DOHH2 (cell line): ENCODE data around the gene HSPH1.

Experiments
- H3F3A ChIP-seq: fragments of 200-600 bp; sonication (generic), shearing (Covaris generic); 2 replicates; pipeline ENCODE4 v1.6.0; 2016; ENCODE audit warnings: antibody characterized with exemption, mild to moderate bottlenecking; ENCODE audit not compliant: control insufficient read depth, insufficient read depth
- H3K27ac ChIP-seq: fragments of 200-600 bp; sonication (generic); 2 replicates; pipeline ENCODE4 v1.5.1; 2014; ENCODE audit warnings: low read depth, mild to moderate bottlenecking, low read length, moderate library complexity
- H3K27me3 ChIP-seq: fragments of 200-600 bp; sonication (generic); 2 replicates; pipeline ENCODE4 v1.6.1; 2014; ENCODE audit warnings: mild to moderate bottlenecking, low read length, mixed read lengths; ENCODE audit not compliant: control insufficient read depth
- H3K36me3 ChIP-seq: fragments of 200-600 bp; sonication (generic); 2 replicates; pipeline ENCODE4 v1.6.1; 2014; ENCODE audit warnings: mild to moderate bottlenecking, low read length, moderate library complexity, mixed read lengths; ENCODE audit not compliant: control insufficient read depth
- H3K4me1 ChIP-seq: fragments of 200-600 bp; sonication (generic); 2 replicates; pipeline ENCODE4 v1.6.1; 2014; ENCODE audit warnings: mild to moderate bottlenecking, low read length, mixed read lengths; ENCODE audit not compliant: control insufficient read depth
- H3K4me2 ChIP-seq: fragments of 200-600 bp; sonication (generic); 2 replicates; pipeline ENCODE4 v1.6.0; 2014; ENCODE audit warnings: mild to moderate bottlenecking, low read length, moderate library complexity
- H3K4me3 ChIP-seq: fragments of 200-600 bp; sonication (generic); 2 replicates; pipeline ENCODE4 v1.5.1; 2014; ENCODE audit warnings: mild to moderate bottlenecking, low read length, mixed read lengths
- H3K79me2 ChIP-seq: fragments of 200-600 bp; sonication (generic); 2 replicates; pipeline ENCODE4 v1.6.1; 2014; ENCODE audit warnings: mild to moderate bottlenecking, low read length, mixed read lengths; ENCODE audit not compliant: control insufficient read depth
- H3K9me2 ChIP-seq: fragments of 200-600 bp; sonication (generic); replicated peaks from 2 replicates; pipeline ENCODE4 v1.6.1; 2014; ENCODE audit warnings: mild to moderate bottlenecking, low read length, mixed read lengths; ENCODE audit not compliant: control insufficient read depth
- H3K9me3 ChIP-seq: fragments of 200-600 bp; sonication (generic); 2 replicates; pipeline ENCODE4 v1.6.1; 2014; ENCODE audit warnings: antibody characterized with exemption, low read length, mixed read lengths; ENCODE audit not compliant: control insufficient read depth, insufficient read depth
- H4K20me1 ChIP-seq: fragments of 200-600 bp; sonication (generic); 2 replicates; pipeline ENCODE4 v1.6.0; 2014; ENCODE audit warnings: low read depth, mild to moderate bottlenecking, antibody characterized with exemption, low read length, moderate library complexity; ENCODE audit not compliant: control insufficient read depth, insufficient read depth
- CTCF ChIP-seq: fragments of 200-600 bp; sonication (generic); IDR thresholded peaks from one replicate; pipeline ENCODE4 v1.5.1; 2014; ENCODE audit warnings: antibody characterized with exemption, mild to moderate bottlenecking, low read depth, low read length; ENCODE audit not compliant: poor library complexity, severe bottlenecking
- EZH2phosphoT487 ChIP-seq: fragments of 200-600 bp; sonication (generic); IDR thresholded peaks from 2 replicates; pipeline ENCODE4 v1.6.1; 2017; ENCODE audit warnings: borderline replicate concordance, mild to moderate bottlenecking, antibody characterized with exemption, low read length, moderate library complexity, mixed read lengths

Gene HSPH1

GRCh38 chr13:31168166-31168565 lies 6.5 kb upstream of the HSPH1 start:
- Histone ChIP-seq H3K36me3 (no peaks in the 10 kb centered on the region), H3K4me2 (no peak overlapping the region), H3F3A (no peaks in the 10 kb centered on the region), H3K9me3 (no peaks in the 10 kb centered on the region), H3K4me3 (no peak overlapping the region), H3K79me2 (peaks cover 3% of the 10 kb centered on the region; the same call in 1 of the 2 replicates), H3K27ac (no peak overlapping the region), H3K4me1 (peaks cover 5% of the 10 kb centered on the region), H3K27me3 (no peaks in the 10 kb centered on the region), H4K20me1 (no peaks in the 10 kb centered on the region), H3K9me2 (no peaks in the 10 kb centered on the region)
- TF ChIP-seq CTCF (no peak), EZH2phosphoT487 (no peak)

GRCh38 chr13:31167490-31167889 lies 5.8 kb upstream of the HSPH1 start:
- Histone ChIP-seq H3K27ac (no peak overlapping the region), H3K79me2 (peaks cover 9% of the 10 kb centered on the region), H3K36me3 (no peaks in the 10 kb centered on the region), H3K4me2 (no peak overlapping the region), H3K4me3 (no peak overlapping the region), H4K20me1 (no peaks in the 10 kb centered on the region), H3K4me1 (peaks cover 10% of the 10 kb centered on the region), H3K9me3 (no peaks in the 10 kb centered on the region), H3F3A (no peaks in the 10 kb centered on the region), H3K27me3 (no peaks in the 10 kb centered on the region), H3K9me2 (no peaks in the 10 kb centered on the region)
- TF ChIP-seq CTCF (no peak), EZH2phosphoT487 (no peak)

GRCh38 chr13:31166591-31166990 lies 4.9 kb upstream of the HSPH1 start:
- H3K79me2 ChIP-seq, result peaks cover 11% of the 10 kb centered on the region
- no peaks in the 10 kb centered on the region for H3K9me3 ChIP-seq
- no peak overlapping the region for H3K4me3 ChIP-seq
- H3K36me3 ChIP-seq, result no peaks in the 10 kb centered on the region; the same call in 1 of the 2 replicates
- no peaks in the 10 kb centered on the region for H3K27me3 ChIP-seq
- TF ChIP-seq CTCF (no peak), EZH2phosphoT487 (no peak)
- H4K20me1 ChIP-seq, result no peaks in the 10 kb centered on the region
- H3F3A ChIP-seq, result no peaks in the 10 kb centered on the region
- no peaks in the 10 kb centered on the region for H3K9me2 ChIP-seq
- H3K4me1 ChIP-seq, result peaks cover 10% of the 10 kb centered on the region
- no peak overlapping the region for H3K27ac ChIP-seq
- no peak overlapping the region for H3K4me2 ChIP-seq
